ENCODE results near the gene SNF8. TPM values are rescaled to one million over a fixed set of nuclear protein-coding genes. Genes with fewer than 3 reads are reported as not detected.

The SNF8 gene, protein sequence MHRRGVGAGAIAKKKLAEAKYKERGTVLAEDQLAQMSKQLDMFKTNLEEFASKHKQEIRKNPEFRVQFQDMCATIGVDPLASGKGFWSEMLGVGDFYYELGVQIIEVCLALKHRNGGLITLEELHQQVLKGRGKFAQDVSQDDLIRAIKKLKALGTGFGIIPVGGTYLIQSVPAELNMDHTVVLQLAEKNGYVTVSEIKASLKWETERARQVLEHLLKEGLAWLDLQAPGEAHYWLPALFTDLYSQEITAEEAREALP
- total RNA-seq (2022; extraction: Qiagen RNA extraction): 276 to 322 TPM (median 315 TPM) in 5 replicates

DNA sequence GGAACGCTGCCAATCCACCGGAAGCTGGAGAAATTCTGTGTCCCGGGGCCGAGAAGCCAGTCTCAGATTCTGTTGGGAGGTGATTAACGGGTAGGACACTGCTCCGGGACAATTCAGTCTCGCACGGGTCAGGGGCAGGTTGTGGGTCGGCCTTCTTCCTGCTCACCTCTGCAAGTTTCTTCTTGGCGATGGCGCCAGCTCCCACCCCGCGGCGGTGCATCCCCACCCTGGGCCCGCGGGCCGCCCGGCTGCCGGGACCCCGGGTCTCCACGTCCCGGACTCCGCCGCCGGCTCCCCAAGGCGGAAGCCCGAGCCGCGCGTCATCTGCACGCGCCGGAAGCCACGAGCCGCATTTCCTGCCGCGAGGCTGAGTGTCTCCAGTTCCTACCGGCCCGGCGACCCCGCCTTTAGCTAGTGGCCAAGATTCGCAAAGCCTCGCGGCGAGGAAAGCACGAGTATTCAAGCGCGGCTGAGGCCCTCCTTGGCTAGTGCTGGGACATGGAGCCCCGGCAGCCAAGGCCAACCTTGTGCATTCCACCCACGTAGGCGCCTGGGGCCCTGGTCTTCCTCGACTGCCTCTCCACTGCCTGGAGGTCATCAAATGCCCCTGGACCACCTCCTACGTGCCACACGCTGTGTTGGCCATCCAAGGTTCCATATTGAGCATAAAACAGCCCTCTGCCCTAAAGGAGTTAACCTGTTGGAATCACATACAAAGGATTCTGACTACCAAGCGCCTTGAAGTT is at the start of gene SNF8:
SNF8 (minus strand) TSS at position 328 of the 746 bp plus-strand sequence; CDS start at position 220, 108 bp downstream.

DNA sequence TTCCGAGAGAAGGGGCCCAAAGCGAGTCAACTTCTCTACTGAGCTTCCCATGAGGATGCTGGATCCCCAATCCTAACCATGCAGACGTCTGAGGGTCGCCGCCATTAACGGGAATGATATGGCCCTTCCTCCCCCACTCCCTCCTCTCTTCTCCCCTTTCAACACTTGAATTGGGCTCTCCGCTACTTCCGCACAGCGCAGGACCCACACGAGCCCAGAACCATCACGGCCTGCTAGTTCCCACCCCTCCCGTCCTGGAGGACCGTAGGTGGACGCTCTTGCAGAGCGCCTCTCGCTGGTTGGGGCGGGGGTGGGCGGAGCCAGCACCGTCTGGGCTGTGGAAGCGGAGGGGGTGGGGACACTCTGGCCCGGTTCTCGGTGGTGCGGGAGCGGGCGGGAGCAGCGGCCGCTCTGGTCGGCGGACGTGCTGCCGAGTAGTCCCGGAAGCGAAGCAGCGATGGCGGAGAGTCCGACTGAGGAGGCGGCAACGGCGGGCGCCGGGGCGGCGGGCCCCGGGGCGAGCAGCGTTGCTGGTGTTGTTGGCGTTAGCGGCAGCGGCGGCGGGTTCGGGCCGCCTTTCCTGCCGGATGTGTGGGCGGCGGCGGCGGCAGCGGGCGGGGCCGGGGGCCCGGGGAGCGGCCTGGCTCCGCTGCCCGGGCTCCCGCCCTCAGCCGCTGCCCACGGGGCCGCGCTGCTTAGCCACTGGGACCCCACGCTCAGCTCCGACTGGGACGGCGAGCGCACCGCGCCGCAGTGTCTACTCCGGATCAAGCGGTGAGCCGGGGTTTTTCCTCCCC is 36.4 kb downstream of the SNF8 start, which contains the start of gene UBE2Z:
UBE2Z (plus strand) TSS at position 361 of the 797 bp plus-strand sequence; CDS start at position 458, 97 bp downstream.

Other genes starting within 250 kb of the SNF8 start
- gene PRAC1, start 222.3 kb downstream of the SNF8 start, total RNA-seq (2022; extraction: Qiagen RNA extraction): not detected in 5 replicates
- gene PRAC2, start 221.7 kb downstream of the SNF8 start, total RNA-seq (2022; extraction: Qiagen RNA extraction): not detected in 5 replicates
- gene HOXB13, start 216.1 kb downstream of the SNF8 start, total RNA-seq (2022; extraction: Qiagen RNA extraction): 1.8 to 2.1 TPM (median 2.0 TPM) in 5 replicates
- gene TTLL6, start 127.6 kb downstream of the SNF8 start, total RNA-seq (2022; extraction: Qiagen RNA extraction): 0.44 to 0.85 TPM (median 0.51 TPM) in 5 replicates
- gene CALCOCO2, start 113.8 kb downstream of the SNF8 start, total RNA-seq (2022; extraction: Qiagen RNA extraction): 70.2 to 89.4 TPM (median 77.2 TPM) in 5 replicates
- gene ATP5MC1, start 52.1 kb downstream of the SNF8 start, total RNA-seq (2022; extraction: Qiagen RNA extraction): 499 to 625 TPM (median 550 TPM) in 5 replicates
- gene UBE2Z, start 36.4 kb downstream of the SNF8 start, total RNA-seq (2022; extraction: Qiagen RNA extraction): 116 to 132 TPM (median 122 TPM) in 5 replicates
- 3.1 to 5.3 TPM (median 4.5 TPM) in 5 replicates for gene GIP, start 23.8 kb upstream of the SNF8 start, total RNA-seq (2022; extraction: Qiagen RNA extraction)
- 52.8 to 81.7 TPM (median 76.0 TPM) in 5 replicates for gene IGF2BP1, start 52.5 kb upstream of the SNF8 start, total RNA-seq (2022; extraction: Qiagen RNA extraction)
- 0.27 to 0.62 TPM (median 0.38 TPM) in 5 replicates for gene B4GALNT2, start 187.9 kb upstream of the SNF8 start, total RNA-seq (2022; extraction: Qiagen RNA extraction)